Activated CD4-positive, alpha-beta T cell treated with anti-CD3 and anti-CD28 coated beads, Interleukin-2, amount 50 U/mL, for 1 hour (primary cell): Measurements from ENCODE around the gene LCN2.
A peak's percentile ranks its signal among the peaks of the same experiment; 100 is the strongest.
"Not testable (repeated sequence)": the region's sequence is repeated elsewhere in the genome, so short reads cannot be mapped to it uniquely, and the experiment has no call there.

Experiments
- DNase-seq: peaks from one replicate; pipeline ENCODE4 v3.0.0-alpha.2; 2020

Gene LCN2

DNA sequence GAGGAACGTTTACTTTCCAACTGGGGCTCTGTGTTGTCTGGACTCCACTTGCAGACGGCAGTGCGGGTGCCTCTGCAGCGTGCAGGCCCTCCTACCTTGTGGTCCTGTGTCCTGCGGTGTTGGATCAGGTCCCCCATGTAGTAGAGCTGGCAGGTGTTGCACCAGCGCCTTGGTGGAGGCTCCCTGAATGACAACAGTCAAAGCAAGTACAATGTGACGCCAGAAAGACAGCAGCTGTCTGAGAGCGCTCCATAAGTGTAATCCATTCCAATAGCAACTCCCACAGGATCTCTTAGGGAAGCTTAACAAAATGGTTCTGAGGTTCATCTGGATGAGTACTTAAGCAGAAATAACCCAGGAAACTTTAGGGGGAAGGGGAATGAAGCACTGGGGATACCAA is 20.7 kb downstream of the LCN2 start:
- no peak for DNase-seq

DNA sequence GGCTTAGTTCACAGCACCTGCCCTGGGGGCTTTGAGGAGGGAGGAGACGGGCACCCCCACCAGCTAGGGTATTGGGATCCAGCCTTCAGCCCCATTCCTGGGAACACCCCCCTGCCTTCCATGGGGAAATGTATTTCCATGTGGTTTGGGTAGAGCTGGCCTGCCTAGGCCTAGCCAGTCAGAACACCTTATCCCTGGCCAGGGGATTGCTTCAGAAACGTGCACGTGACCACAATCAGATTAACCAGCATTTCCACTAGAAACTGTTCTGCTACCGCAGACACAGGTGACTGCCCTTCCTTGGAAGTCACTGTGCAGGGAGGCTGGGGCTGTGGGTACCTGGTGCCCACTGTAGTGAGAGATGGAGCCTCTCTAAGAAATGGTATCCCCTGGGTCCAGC is 24.8 kb downstream of the LCN2 start:
- DNase-seq, result no peak

DNA sequence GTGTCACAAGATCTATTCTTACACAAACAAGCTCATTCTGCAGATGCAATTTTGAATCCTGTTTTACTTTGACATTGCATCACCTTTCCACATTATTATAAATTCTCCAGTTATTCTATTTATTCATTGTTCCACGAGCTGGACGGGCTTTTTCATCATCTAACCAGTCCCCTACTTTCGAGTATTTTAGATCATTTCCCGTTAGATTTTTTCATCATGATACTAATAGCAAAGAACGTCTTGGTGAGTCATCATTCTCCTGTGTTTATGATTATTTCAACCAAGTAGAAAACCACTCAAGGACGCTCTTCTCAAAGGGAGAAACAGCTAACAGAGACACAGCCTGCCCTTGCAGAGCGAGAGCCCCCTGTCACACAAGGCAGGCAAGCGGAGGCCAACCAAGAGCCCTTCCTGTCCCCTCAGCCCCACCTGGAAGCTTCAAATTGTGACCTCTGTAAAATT is 25.9 kb downstream of the LCN2 start:
- no peak for DNase-seq

DNA sequence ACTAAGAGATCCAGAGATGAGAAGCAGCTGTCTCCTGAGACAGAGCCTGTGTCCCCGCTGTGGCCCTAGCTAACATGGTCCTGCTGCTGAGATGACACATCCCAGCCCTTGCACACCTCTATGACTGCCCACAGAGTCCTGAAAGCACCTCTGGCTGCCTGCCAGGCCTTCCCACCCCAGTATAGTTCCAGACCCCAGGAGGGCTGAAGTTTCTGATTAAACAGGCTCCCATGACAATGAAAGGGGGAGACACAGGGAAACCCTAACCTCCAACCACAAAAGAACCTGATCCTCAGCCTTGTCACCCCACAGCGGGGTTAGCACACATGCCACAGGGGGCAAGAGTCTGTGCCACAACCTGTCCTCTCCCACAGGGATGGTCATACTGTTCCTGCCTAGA is 26.5 kb downstream of the LCN2 start:
- DNase-seq, result no peak

DNA sequence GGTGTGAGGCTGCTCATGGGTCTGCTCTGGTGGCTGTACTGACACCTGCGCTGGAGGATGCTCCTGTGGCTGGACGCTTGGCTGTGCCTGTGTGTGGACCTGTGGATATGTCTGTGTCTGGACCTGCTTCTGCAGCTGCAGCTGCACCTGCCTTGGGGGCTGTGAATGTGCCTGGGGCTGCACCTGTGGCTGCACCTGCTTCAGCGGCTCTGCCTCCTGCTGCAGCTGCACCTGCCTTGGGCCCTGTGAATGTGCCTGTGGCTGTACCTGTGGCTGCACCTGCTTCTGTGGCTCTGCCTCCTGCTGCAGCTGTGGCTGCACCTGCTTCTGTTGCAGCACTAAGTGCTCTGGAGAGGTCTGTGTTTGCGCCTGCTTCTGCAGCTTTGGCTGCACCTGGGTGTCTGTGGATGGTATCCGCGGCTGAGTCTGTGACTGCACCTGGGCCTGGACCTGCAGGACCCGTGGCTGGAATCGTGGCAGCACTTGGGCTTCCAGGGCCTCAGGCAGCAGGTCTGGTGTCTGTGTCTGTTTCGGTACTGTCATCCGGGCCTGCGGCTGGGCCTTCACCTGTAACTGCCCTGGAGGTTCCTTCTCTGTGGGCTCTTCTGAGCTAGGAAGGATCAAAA is 29.7 kb downstream of the LCN2 start:
- DNase-seq, result no peak

DNA sequence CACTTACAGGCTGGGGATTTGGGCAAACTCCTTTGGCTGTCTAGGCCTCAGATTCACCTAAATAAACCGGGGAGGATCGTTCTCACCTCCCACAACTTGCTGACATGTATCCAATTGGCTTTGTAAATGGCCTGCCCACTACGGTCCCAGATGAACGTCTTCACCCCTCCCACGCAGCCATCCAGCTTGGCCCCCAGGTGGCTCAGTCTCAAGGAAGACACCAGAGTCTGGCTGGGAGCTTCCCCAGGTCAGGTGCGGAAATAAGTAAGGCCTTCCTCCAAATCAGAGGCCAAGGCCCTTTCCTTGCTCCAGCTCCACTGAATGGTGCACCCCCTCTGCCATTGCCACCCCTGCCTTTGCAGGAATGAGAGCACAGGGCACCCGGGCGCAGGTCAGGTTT is 30.7 kb downstream of the LCN2 start:
- no peak for DNase-seq

DNA sequence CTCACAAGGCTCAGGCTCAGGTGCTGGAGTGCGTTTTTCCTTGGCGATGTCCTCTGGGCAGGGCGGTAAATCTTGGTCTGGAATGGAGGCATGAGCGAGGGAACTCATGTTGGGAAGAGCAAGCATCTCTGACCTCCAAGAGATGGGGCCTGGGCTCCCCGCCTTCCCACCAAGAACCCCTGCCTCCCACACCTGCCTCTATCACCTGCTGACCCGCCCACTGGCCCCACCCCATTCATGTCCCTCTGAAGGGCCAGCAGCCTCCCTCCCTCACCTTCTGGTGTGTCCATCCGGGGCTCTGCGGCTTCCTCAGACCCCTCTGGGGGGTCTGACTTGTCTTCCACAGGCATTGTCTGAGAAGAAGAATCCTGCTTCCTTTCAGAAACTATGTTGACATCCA is 31.2 kb downstream of the LCN2 start:
- no peak for DNase-seq

DNA sequence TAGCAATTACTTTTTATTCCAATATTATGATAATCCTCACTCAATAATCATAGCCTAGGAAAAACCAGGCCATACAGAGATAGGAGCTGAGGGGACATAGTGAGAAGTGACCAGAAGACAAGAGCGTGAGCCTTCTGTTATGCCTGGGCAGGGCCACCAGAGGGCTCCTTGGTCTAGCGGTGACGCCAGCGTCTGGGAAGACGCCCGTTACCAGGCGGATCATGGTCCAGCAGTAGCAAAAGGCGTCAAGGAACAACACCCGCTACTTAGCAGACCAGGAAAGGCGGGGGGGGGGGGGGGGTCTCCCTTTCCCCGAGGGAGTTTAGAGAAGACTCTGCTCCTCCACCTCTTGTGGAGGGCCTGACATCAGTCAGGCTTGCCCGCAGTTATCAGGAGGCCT is 32.2 kb downstream of the LCN2 start:
- not testable (repeated sequence) for DNase-seq

DNA sequence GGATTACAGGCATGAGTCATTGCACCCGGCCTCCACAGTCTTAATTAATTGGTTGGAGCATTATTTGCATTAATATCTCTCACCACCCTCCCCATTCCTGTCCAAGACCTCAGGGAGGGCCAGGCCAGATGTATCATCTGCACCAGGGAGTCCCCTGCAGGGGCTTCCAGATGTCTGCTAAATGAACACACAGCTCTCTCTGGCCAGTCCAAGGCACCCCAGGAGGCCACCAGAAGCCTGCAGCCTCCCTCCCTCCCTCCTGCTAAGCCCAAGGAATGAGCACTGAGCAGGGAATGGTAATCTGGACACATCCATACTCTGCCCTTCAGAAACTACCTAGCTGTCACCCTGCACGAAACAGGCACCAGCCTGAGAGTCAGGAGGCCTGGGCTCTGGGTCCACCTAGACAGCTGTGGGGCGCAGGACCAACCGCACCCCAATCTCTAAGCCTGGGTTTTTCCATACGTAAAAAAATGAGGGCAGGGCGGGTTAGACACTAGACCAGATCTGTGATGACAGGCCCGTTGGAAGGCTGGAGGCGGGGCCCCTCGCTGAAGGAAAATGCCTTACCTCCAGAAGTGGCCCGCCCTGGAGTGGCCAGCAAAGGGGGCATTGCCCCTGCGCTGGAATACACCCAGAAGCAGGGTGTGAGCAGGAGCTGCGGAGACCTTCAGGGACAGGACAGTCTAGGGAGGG is 33.8 kb downstream of the LCN2 start:
- DNase-seq, result no peak

DNA sequence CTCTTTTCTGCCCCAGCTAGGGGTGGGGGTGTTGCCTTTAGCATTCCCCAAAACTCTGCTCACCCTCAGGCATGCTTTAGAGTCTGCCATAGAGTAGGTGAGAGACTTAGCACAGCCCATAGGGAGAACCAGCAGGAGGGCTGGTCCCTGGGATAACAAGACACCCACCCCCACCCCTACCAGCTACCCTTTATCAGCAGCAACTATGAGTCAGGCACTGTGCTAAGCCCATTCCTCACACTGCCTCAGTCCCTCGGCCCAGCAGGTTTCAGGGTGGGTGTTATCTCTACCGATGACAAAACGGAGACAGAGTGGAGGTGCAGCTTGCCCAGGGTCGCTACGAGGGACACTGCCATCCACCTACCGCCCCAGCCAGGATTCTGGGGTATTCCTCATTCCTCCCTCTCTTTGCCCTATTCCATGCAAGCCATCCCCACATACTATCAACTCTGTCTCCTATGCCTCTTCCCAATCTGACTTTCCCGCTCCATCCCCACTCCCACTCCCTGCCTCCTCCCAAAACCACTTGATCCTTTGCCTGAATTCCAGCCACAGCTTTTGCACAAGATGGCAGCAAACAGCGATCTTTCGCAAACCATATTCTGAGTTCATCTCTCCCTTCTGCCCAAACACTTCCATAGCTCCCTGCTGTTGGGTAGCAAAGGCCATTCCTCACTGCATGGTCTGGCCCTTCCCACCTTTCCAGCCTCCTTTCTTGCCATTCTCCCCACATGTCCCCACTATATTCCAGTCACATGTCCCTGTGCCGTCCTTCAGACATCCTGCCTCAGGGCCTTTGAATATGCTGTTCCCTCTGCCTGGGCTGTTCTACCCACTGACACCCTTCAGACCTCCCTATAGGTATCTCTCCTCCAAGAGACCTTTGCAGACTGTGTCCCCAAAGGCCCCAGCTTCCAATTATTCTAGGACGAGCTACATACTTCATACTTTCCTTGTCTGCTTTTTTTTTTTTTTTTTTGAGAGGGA is 37.0 kb downstream of the LCN2 start:
- no peak for DNase-seq

DNA sequence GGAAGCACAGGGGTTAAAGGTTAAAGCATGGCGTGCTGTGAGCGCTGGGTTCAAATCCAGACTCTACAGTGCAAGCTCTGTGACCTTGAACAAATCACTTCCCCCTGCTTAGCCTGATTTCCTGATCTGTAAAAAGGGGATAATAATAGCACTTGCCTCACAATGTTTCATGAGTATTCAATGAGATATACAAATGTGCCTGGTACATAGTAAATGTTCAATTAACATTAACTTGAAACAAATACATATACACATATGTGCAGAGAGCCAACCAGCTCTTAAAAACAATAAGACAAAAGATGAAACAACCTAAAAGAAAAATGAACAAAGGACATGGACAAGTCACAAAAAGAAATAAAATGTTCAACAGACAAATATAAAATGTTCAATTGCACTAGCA is 38.1 kb downstream of the LCN2 start:
- DNase-seq, result no peak

DNA sequence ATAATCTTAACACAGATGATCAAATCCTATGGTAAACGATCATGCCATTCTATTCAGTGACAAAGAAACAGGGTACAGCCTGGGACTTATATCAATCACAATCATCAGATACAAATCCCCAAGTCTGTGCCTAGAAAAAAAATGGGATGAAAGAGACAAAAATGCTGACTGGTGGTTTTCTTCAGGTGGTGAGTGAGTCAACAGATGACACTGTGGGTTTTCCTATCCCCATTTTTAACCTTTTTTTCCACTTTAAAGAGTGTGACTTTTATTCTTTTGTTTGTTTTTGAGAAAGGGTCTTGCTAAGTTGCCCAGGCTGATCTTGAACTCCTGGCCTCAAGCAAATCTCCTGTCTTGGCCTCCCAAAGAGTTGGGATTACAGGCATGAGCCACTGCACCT is 39.0 kb downstream of the LCN2 start:
- no peak for DNase-seq

DNA sequence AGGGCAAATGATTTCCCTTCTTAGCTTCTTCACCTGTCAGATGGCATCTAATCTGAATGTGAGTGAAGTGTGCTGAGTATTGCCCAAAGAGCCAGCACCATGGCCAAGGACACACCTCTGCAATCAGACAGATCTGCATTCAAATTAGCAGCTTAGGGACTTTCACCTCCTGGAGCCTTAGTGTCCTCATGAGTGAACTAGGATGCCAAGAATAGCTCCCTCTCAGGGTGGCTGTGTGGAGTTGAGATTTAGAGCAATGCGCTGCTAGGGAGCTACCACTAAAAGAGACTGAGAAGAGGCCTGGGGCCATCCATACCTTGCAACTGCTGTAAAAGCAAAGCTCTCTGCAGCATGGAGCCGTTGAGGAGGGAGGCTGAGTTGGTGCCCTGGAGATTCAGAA is 40.8 kb downstream of the LCN2 start:
- no peak for DNase-seq

DNA sequence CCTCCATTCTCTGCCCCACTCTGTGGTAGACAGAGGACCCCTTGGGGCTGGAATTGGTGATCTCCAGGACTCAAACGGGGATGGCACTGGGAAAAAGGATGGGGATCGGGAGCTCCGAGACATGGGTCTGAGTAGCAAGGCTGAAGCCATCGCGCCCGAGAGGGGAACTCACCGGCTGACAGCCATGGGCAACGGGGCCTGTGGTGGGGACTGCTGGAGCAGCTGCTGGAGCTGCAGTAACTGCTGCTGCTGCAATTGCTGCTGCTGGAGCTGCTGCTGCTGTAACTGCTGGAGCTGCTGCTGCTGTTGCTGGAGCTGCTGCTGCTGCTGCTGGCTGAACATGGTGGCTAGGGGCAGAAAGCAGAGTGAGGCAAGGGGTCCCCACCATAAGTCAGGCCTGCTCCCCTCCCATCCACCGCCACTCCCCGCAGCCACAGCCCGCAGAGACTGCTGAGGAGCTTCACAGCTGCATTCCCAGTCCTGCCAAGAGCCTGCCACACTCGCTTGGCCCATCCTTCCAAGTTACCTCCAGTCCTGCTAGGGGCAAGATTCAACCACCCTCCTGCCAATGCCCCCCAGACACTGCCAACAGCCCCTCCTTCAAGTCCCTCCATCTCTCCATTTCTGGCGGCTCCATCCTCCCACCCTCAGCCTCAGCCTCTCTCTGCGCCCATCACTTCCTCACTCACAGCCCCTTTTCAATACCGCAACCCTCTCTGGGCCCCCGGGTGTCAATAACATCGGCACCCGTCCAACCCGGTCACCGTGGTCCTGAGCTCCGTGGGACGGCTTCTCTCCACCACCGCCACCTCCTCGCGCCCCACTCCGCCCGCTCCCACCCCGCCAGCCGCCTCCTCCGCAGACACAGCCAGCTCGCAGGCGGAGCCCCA is 41.5 kb downstream of the LCN2 start:
- DNase-seq, result no peak

DNA sequence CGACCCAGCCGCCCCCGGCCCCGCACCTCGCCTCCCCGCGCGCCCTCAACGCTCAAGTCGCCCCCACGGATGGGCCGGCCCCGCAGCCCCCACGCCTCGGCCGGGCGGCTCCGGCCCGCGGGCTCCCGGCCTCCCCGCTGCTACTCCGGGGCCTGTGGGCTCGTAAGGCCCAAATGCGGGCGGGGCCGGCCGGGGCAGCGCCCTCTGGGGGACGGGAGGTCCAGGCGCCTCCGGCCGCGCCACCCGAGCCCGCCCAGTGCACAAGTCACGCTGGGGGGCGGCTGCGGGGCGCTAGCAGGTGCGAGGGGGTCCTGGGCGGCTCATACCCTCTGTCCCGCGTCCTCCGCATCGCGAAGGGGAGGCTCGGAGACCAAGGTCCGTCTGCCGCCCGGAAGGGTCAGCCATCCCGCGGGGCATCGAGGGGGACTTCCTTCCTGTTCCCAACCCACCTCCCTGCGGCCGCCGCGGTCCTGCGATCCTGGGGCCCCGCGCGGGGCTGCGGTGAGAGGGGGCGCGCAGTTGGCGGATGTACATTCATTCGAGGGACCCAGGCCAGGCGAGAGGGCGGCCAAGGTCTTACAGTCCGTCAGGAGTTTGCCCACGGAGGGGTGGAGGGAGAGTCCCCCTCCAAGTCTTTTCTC is 42.3 kb downstream of the LCN2 start, which contains the start of gene CIZ1:
TSS of gene CIZ1 (minus strand) at position 167 of the 641 bp plus-strand sequence. CDS start 715 bp downstream, outside the sequence.
- DNase-seq, result peak; percentile 70

DNA sequence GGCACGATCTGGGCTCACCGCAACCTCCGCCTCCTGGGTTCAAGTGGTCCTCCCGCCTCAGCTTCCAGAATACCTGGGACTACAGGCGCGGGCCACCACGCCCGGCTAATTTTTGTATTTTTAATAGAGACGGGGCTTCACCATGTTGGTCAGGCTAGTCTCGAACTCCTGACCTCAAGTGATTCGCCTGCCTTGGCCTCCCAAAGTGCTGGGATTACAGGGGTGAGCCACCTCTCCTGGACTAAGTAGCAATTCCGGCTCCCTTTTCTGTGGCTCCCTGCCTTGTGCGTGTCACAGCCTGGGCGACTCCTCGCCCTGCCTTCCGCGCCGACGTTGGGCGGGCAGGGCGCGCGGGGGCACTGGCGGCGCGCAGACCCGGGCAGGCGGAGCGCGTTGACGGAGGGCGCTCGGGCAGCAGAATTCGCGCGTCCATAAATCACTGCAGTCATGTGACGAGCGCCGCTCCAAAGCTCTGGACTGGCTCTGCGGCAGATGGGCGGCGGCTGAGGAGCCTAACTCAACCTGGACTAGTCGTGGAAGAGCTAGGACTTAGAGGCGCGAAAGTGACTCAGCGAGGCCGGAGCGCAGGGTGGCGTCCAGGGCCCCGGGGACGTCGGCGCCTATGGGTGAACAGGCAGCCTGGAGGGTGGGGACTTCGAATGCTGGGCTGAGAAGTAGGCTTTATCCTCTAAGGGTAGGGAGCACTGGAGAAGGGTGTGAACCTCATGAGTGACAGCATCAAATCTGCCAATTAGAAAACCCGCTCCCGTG is 43.5 kb downstream of the LCN2 start:
- DNase-seq, result no peak

DNA sequence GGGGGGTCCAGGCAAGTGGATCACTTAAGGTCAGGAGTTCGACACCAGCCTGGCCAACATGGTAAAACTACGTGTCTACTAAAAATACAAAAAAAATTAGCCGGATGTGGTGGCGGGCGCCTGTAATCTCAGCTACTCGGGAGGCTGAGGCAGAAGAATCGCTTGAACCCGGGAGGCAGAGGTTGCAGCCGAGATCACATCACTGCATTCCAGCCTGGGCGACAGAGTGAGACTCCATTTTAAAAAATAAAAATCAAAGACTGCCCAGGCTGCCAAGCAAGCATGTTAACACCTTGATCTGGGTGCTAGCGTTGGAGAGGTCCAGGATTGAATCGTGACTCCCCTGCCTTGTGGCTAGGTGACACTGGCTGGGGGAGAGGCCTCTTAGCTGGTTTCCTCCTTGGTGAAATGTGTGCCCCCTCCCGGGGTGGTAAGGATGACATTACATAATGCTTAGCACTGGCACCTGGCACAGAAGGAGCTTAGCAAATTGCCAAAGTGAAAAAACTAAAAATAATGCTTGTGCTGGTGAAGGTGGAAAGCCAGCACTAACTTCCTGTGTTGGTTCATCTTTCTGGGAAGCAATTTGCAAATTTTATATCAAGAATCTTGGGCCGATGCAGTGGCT is 44.3 kb downstream of the LCN2 start:
- DNase-seq, result no peak

DNA sequence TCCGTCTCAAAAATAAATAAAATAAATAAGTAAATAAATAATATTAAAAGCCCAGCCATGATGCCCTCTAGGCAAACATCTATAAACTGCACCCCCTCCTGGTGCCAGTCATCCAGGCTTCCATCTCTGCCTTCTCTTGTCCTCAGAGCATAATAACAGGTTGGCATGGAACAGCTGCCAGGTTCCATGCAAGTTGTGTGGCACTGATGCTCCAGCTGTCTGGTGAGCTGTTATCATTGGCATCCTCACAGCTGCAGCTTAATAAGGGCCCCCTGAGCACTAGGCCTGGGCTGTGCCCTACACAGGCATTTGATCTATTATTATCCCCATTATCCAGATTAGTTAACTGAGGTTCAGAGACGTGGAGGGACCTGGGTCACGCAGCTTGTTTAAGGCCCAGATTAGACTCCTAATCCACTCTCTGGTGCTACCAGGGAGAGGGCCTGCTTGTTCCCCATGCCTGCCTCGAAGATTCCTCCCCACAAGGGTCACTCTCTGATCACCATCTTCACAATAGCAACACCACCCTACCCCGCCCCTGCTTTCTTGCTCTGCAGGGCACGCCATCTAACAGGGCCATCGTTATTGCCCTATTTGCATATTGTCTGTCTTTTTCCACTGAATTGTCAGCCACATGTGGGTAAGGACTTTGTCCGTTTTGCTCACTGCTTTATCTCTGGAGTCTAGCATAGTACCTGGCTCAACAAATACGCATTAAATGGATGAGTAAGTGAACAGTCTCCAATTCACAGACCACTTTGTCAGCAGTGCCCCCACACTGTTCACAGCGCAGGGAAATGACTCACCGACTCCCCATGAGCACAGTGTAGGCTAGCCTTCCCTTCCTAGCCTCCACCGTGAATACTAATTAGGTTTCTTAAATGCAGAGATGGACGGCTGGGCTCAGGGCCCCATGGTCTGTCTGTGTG is 52.5 kb downstream of the LCN2 start:
- no peak for DNase-seq

DNA sequence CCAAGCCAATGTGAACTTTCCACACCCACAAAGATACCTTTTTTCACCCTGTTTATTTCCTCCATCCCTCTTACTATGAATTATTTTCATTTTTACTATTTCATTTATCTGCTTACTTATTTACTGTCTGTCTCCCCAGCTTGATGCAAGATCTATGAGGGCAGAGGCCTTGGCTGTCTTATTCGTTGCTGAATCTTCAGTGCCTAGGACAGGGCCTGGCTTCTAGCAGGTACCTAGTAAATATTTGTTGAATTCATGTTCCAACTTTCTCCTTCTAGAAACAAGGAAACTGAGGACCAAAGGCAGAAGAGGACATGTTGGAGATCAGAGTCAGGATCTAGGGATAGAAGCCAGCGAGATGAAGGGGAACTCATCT is 53.4 kb downstream of the LCN2 start:
- DNase-seq, result no peak
